Large intestine (tissue), 3 donors: ENCODE data around the gene CXCL13. TPM values are rescaled to one million over a fixed set of nuclear protein-coding genes. Genes with fewer than 3 reads are reported as not detected.
"Not testable (repeated sequence)": the region's sequence is repeated elsewhere in the genome, so short reads cannot be mapped to it uniquely, and the experiment has no call there.

Experiments used
- DNase-seq, 2 donors: peaks; one replicate each; pipeline versions ENCODE4 v3.0.0 to v3.0.0-alpha.2; 2013
- H3K27ac ChIP-seq: one replicate; pipeline ENCODE4 v1.5.1; 2013; ENCODE audit warnings: low read length
- H3K27me3 ChIP-seq: 2 replicates; pipeline ENCODE4 v1.6.1; 2013; ENCODE audit warnings: low read length; ENCODE audit not compliant: control insufficient read depth, insufficient read depth
- H3K36me3 ChIP-seq: 2 replicates; pipeline ENCODE4 v1.6.1; 2013; ENCODE audit warnings: low read length; ENCODE audit not compliant: control insufficient read depth, insufficient read depth
- H3K4me1 ChIP-seq: one replicate; pipeline ENCODE4 v1.6.1; 2013; ENCODE audit warnings: low read length; ENCODE audit not compliant: control insufficient read depth, insufficient read depth
- H3K4me3 ChIP-seq: one replicate; pipeline ENCODE4 v1.5.1; 2013; ENCODE audit warnings: low read length
- H3K9me3 ChIP-seq: one replicate; pipeline ENCODE4 v1.6.1; 2013; ENCODE audit warnings: mild to moderate bottlenecking, low read depth, low read length, moderate library complexity; ENCODE audit not compliant: control insufficient read depth
- WGBS: methylation state at CpG from one replicate; pipeline ENCODE4 v1.1.5; 2013; ENCODE audit warnings: low lambda C conversion rate; ENCODE audit not compliant: insufficient coverage; 5-methylcytosine and 5-hydroxymethylcytosine counted together
- polyA plus RNA-seq: library from polyadenylated mRNA; unstranded; fragments of 120-200 nt; gene quantifications from one replicate; pipeline ENCODE4 v1.2.1, GENCODE V29; 2013

The CXCL13 gene
- polyA plus RNA-seq, 1 donor, result 5.2 TPM

GRCh38 chr4:77625485-77625884 lies 19.9 kb downstream of the CXCL13 start:
- Histone ChIP-seq H3K4me1 (peaks cover 2% of the 10 kb centered on the region), H3K36me3 (no peaks in the 10 kb centered on the region), H3K9me3 (no peaks in the 10 kb centered on the region), H3K27me3 (peaks cover 2% of the 10 kb centered on the region), H3K27ac (no peak overlapping the region), H3K4me3 (no peak overlapping the region)
- no peak for DNase-seq
- 90% methylated on average over 3 of the region's 5 CpGs for WGBS

GRCh38 chr4:77629885-77630284 lies 24.3 kb downstream of the CXCL13 start:
- Histone ChIP-seq H3K36me3 (no peaks in the 10 kb centered on the region), H3K4me1 (peaks cover 16% of the 10 kb centered on the region), H3K9me3 (no peaks in the 10 kb centered on the region), H3K27ac (no peak overlapping the region), H3K27me3 (no peaks in the 10 kb centered on the region), H3K4me3 (no peak overlapping the region)
- 100% methylated on average over 2 of the region's 2 CpGs for WGBS
- DNase-seq, result no peak

- Histone ChIP-seq H3K9me3 (no peaks in the 10 kb centered on the region), H3K27ac (peak overlapping the region; percentile 48), H3K4me3 (no peak overlapping the region), H3K4me1 (peaks cover 16% of the 10 kb centered on the region), H3K36me3 (no peaks in the 10 kb centered on the region), H3K27me3 (no peaks in the 10 kb centered on the region)
- DNase-seq, result peak; percentile 90 to 93
- WGBS, result no CpG with 5 or more reads among the region's 1 CpG
Measured at GRCh38 chr4:77631276-77631675, 25.7 kb downstream of the CXCL13 start.

DNA sequence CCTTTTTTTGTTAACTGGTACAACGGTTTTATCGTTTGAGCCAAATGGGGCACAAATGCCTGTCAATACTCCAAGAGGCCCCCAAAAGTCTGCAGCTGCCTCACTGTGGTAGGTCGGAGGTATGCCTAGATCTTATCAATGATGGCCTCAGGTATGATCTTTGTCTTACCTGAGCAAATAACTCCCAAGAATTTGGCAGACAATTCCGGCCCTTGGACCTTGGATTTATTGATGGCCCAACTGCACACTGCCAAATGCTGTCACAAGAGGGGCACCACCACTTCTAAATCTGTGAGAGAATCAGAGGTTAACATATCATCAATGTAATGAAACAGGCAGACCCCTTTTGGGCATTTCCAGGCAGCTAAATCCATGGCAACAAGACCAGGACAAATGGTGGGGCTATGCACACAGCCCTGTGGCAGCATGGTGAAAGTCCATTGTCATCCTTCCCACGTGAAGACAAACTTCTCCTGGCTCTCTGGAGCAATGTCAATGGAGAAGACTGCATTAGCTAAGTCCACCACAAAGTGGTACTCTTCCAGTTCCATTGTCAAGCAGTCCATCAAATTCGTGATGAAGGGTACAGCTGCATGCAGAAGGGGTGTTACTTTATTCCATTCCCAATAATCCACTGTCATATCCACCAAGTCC lies 28.6 kb downstream of the CXCL13 start:
- no peak overlapping the region for H3K27ac ChIP-seq
- H3K4me3 ChIP-seq, result no peak overlapping the region
- DNase-seq, result no peak
- WGBS, result no CpG with 5 or more reads among the region's 6 CpGs
- H3K9me3 ChIP-seq, result no peaks in the 10 kb centered on the region
- no peaks in the 10 kb centered on the region for H3K27me3 ChIP-seq
- no peaks in the 10 kb centered on the region for H3K36me3 ChIP-seq
- H3K4me1 ChIP-seq, result peaks cover 16% of the 10 kb centered on the region

GRCh38 chr4:77635246-77635645 lies 29.6 kb downstream of the CXCL13 start:
- WGBS, result no CpG with 5 or more reads among the region's 7 CpGs
- DNase-seq, result no peak
- Histone ChIP-seq H3K9me3 (no peaks in the 10 kb centered on the region), H3K27ac (no peak overlapping the region), H3K36me3 (no peaks in the 10 kb centered on the region), H3K4me1 (peaks cover 16% of the 10 kb centered on the region), H3K27me3 (no peaks in the 10 kb centered on the region), H3K4me3 (no peak overlapping the region)

DNA sequence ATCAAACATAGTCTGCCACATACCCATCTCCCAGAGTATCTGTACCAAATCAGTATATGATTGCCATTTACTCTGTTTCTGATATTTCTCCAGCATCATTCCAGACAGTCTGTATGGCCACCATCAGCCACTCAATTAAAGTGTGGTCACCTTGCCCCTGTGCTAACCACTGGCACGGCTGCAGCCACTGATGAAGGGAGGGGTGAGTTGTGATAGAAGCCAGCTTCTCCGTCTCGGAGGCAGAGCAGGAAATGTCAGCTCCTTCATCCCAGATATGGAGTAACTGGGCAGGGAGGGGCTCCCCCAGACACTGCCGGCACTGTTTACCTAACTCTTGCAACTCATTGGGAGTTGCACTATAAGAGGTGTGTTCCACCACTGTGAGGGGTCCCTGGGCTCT lies 30.3 kb downstream of the CXCL13 start:
- Histone ChIP-seq H3K9me3 (no peaks in the 10 kb centered on the region), H3K27ac (no peak overlapping the region), H3K36me3 (no peaks in the 10 kb centered on the region), H3K27me3 (no peaks in the 10 kb centered on the region), H3K4me1 (peaks cover 10% of the 10 kb centered on the region), H3K4me3 (no peak overlapping the region)
- no CpG with 5 or more reads among the region's 4 CpGs for WGBS
- DNase-seq, result no peak

- Histone ChIP-seq H3K36me3 (no peaks in the 10 kb centered on the region), H3K4me1 (peaks cover 2% of the 10 kb centered on the region), H3K27ac (no peak overlapping the region), H3K9me3 (no peaks in the 10 kb centered on the region), H3K4me3 (no peak overlapping the region), H3K27me3 (no peaks in the 10 kb centered on the region)
- WGBS, result 100% methylated on average over 1 of the region's 3 CpGs
- no peak for DNase-seq
Measured at GRCh38 chr4:77636902-77637301, 31.3 kb downstream of the CXCL13 start.

- not testable (repeated sequence) for H3K36me3 ChIP-seq, H3K4me1 ChIP-seq, H3K27me3 ChIP-seq, H3K27ac ChIP-seq, H3K9me3 ChIP-seq, H3K4me3 ChIP-seq, DNase-seq
- WGBS, result 100% methylated on average over 1 of the region's 1 CpG
Measured at GRCh38 chr4:77644069-77644468, 38.4 kb downstream of the CXCL13 start.

- Histone ChIP-seq H3K36me3 (no peaks in the 10 kb centered on the region), H3K27ac (no peak overlapping the region), H3K27me3 (no peaks in the 10 kb centered on the region), H3K4me3 (no peak overlapping the region), H3K4me1 (peaks cover 9% of the 10 kb centered on the region), H3K9me3 (no peaks in the 10 kb centered on the region)
- no peak for DNase-seq
- no CpG with 5 or more reads among the region's 1 CpG for WGBS
Measured at GRCh38 chr4:77650787-77651186, 45.2 kb downstream of the CXCL13 start.

DNA sequence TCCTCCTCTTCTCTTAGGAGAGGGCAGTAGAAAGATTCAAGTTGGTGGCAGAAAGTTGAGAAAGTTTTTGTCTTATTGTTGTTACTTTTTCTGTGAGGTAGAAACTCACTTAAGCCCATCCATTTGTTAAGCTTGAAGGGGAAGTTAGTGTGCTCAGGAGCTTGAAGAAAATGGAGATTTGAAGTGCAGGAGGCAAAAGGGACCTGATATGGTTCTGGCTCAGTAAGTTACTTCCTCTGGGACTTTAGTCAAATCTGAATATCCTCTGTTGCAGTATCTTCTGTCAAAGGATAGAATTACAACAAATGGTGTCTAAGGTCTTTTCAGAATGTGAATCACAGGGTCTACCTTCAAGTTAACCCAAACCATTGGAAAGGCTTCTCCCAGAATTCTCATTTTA lies 46.2 kb downstream of the CXCL13 start:
- DNase-seq, result no peak
- Histone ChIP-seq H3K36me3 (no peaks in the 10 kb centered on the region), H3K4me1 (peaks cover 9% of the 10 kb centered on the region), H3K4me3 (no peak overlapping the region), H3K9me3 (no peaks in the 10 kb centered on the region), H3K27ac (no peak overlapping the region), H3K27me3 (no peaks in the 10 kb centered on the region)

DNA sequence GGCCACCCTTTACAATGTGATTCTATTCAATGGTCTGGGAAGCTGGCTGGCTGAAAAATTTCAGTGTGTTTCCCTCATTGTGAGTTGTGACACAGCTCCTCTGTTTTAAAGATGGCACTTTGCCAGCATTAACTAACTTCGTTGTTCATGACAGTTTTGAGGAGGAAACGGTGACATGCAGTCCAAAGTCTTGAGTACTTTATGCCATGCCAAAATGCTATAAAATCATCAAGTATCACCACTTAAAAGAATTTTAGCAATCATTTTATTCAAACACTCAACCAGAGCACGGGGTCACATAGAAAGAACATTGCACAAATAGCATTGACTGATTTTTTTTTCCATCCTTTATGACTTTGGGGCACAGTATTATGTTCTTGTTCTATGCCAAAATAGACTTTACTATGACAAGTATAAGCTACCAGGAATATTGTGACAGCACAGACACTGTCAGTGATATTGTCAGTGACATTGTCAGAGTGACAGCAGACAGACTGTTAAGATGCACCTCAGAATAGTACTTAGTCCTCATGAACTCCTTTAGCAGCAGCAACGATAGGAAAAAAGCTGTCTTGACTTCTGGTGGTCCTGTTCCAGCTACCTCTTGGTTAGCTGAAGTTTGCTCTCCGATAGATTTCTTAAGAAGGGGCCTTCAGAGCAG lies 46.7 kb downstream of the CXCL13 start:
- Histone ChIP-seq H3K27me3 (no peaks in the 10 kb centered on the region), H3K9me3 (no peaks in the 10 kb centered on the region), H3K4me1 (peaks cover 9% of the 10 kb centered on the region), H3K4me3 (no peak overlapping the region), H3K36me3 (no peaks in the 10 kb centered on the region), H3K27ac (no peak overlapping the region)
- peak; percentile 32 to 67 for DNase-seq
- 0% methylated on average over 1 of the region's 5 CpGs for WGBS
